Activated CD4-positive, alpha-beta T cell treated with anti-CD3 and anti-CD28 coated beads, Interleukin-2, Interleukin-6, amounts not matched to agents 100 ng/mL and 50 ng/mL, durations not matched to agents 16 hours and 8 hours (primary cell): ENCODE measurements around the gene PRC1.
A peak's percentile ranks its signal among the peaks of the same experiment; 100 is the strongest.
"Not testable (repeated sequence)": the region's sequence is repeated elsewhere in the genome, so short reads cannot be mapped to it uniquely, and the experiment has no call there.

ENCODE experiments used
- DNase-seq: peaks from one replicate; pipeline ENCODE4 v3.0.0-alpha.2; 2020

PRC1 gene

GRCh38 chr15:90931828-90932659 is 62.3 kb downstream of the PRC1 start, which contains the start of gene HDDC3:
Gene HDDC3, minus strand, starts transcription at chr15:90932549. Its CDS starts 9 bp downstream, at chr15:90932540.
- peak; percentile 95 for DNase-seq

GRCh38 chr15:90931575-90931827 is 62.8 kb downstream of the PRC1 start:
- DNase-seq = no peak

- DNase-seq = peak; percentile 36
These were observed 63.3 kb downstream of the PRC1 start for GRCh38 chr15:90930861-90931574.

GRCh38 chr15:90929246-90930019 is 64.9 kb downstream of the PRC1 start:
- no peak for DNase-seq

- DNase-seq = not testable (repeated sequence)
These were observed 66.2 kb downstream of the PRC1 start for GRCh38 chr15:90928106-90928505.

- DNase-seq = not testable (repeated sequence)
These were observed 67.6 kb downstream of the PRC1 start for GRCh38 chr15:90926766-90927165.

- DNase-seq = peak; percentile 72
These were observed 70.0 kb downstream of the PRC1 start for GRCh38 chr15:90924375-90924774.

- DNase-seq = peak; percentile 77
These were observed 71.5 kb downstream of the PRC1 start for GRCh38 chr15:90922712-90923322.

- no peak for DNase-seq
These were observed 72.4 kb downstream of the PRC1 start for GRCh38 chr15:90921887-90922286.

- DNase-seq = no peak
These were observed 75.5 kb downstream of the PRC1 start for GRCh38 chr15:90918835-90919234.

- DNase-seq = no peak
These were observed 76.1 kb downstream of the PRC1 start for GRCh38 chr15:90918034-90918788.

GRCh38 chr15:90917569-90917968 is 76.8 kb downstream of the PRC1 start:
- no peak for DNase-seq

- no peak for DNase-seq
These were observed 77.9 kb downstream of the PRC1 start for GRCh38 chr15:90916461-90916860.
